ENCODE data around the gene DEPP1.

Gene DEPP1

DNA sequence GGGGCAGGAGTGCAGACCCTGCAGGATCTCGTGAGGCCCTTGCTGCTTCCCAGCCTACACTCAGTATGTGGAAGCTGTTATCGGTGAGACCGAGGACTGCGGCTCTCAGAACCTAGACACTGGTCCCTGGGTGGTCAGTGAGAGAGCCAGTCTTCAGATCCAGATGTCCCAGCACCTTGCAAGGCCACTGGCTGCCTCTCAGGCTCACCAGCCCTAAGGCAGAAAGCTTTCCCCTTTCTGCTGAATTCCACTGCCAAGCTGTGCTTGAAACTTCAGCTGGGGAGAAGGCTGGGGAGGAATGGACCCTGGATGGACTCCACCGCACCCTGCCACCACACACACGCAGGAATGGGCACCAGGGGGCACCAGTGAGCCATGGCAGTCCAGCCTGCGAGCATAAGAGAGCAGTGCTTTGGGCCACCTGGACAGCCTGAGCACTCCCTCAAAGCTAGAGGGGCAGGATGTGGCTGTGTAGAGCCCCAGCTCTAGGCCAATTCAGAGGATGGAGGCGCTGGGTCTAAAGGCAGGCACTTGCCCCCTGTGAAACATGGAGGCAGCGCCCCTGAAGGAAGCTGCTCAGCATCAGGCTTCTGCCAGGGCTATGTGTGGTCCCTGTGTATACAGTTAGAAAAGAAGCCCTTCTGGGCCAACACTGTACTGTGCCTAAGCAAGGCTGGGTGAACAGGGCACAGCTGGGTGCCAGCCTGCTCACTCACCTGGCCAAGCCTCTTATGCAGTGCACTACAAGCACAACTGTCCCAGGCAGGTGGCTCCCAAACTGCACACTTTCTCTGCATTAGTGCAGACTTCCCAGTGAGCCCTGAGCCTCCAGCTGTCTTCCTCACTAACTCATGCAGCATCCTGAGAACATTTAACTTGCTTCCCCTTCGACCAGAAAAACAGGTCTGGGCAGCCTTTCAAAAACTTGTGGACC is 45.8 kb downstream of the DEPP1 start:
- DNase-seq: peak in 13 of 14 donors; percentile 37 to 91 (median 78)

DNA sequence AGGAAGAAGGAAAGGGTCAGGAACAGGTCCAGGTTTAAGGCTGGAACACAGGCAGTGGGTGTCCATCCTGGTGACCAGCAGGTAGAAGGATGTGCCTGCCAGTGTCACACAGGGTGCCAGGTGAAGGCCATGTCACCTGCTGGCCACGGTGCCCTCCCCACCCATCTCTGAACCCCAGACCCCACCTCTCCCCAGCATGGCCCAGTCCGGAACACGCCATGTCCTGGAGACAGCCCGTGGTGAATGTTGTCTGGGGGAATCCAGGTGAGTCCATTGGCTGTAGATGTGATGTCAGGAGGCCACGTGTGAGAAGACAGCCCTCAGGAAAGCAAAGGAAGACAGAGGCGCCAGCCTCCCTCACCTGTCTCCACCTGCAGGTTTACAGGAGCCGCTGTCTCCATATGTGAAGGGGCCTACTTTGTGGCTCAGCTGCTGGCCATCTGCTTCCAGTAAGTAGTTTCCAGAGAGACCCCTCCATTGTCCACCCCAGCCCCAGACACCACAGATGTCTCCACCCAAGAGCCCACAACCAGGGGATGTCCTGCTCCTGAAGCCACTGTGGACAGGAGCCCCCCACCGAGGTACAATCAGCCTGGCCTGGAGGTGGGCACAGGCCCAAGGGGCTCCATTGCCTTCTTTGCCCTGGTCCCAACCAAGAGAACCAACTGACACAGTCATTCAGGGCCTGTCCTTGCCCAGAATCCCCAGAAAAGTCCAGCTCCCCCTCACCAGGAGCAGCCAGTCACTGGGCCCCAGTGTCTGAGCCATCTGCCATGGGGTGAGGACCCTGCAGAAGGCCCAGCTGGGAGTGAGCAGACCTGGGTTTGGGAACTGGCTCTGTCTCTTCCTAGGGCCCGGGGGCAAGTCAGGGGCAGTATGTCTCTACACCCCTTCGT is 46.7 kb downstream of the DEPP1 start:
- no peak for DNase-seq

DNA sequence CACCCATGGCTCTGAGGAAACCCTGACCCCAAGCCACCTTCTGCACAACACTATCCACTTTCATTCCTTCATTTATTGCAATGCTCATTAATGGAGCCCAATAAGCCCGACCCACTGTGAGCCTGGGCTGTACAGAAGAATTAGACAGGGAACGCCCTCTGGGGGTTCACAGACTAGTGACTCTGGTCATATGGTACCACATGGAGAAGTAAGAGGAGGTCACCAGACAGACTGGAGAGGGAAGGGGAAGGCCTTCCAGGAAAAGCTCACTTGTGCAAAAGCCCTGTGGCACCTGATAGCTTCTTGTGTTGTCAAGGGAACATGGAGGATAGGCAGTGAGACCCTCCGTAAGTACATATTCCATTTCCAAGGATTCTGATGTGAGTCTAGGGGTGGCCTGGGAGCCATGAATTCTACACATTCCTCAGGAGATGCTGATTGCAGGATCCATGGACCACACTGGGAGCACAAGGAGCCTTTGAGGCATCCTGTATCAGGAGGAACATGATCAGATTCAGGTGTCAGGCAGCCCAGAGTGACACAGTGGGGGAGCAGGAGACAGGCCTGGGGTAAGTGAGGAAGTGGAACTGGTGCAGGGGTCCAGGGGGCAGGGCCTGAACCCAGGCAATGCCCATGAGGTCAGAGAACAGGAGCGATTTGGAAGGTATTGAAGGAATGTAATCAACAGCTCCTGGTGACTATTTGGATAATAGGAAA is 47.5 kb downstream of the DEPP1 start:
- DNase-seq: no peak

DNA sequence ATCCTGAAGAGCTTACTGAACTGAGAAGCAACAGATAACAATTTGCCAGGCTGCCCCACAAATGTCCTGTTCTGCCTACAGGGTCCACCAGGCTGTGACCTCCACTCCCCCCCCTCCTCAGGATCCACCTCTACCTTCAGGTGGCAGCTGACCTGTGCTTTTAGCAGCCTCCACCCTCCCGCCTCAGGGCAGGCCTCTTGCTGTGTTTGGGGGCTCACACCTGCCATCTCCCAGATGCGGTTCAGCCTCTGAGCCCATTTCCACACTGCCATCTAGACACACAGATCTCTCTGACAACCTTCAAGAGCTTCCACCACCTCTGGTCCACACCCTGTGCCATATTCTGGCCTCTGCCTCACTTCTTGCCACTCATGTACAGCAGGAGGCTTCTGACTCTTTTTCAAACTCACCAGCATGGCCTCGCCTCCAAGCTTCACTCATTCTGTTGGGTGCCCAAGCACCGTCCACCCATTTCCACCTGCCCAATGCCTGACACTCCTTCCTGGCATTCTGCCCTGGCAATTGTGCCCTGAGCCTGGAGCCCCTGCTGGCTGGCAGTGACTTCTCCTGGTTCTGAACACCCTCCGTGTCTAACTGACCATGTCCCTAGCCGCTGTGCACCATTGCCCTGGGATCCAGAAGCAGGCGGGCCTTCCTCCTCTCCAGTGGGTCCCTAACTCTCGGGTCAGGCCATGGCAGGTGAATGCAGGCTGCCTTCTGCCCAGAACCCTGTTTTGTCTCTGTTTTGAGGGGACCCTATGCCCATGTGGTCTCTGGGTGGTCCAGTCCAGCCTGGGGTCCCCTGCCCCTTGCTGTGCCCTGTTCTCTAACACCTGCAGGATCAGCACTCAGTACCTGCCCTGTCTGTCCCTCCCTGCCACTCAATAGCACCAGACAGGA is 49.0 kb downstream of the DEPP1 start:
- no peak for DNase-seq

DNA sequence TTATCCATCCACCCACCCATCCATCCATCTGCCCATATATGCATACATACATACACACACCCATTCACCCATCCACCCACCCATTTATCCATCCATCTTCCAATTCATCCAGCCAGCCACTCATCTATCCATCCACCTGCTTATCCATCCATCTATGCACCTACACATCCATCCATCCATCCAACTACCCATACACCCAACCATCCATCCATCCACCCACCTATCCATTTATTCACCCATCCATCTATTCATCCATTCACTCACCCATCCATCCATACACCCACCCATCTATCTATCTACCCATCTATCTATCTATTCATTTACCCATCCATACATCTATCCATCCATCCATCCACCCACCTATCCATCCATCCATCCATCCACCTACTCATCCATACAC is 50.1 kb downstream of the DEPP1 start:
- no peak for DNase-seq

DNA sequence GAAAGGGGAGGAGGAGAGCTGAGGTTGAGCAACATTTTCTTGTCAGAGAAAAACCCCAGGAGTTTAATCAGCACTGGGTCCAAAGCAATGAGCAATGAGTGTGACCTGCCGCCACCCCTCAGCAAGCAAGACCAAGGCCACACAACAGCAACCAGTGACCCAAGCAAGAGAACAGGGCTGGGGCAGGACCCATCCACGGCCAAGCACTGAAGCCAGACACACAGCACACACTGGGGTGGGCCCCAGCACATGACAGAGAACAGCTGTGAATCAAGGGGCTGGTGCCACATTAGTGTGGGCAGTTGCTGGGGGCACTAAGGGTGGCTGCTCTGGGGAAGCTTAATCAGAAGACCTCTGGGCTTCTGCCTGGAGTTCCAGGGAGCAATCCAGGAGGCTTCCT is 51.3 kb downstream of the DEPP1 start:
- DNase-seq: no peak

DNA sequence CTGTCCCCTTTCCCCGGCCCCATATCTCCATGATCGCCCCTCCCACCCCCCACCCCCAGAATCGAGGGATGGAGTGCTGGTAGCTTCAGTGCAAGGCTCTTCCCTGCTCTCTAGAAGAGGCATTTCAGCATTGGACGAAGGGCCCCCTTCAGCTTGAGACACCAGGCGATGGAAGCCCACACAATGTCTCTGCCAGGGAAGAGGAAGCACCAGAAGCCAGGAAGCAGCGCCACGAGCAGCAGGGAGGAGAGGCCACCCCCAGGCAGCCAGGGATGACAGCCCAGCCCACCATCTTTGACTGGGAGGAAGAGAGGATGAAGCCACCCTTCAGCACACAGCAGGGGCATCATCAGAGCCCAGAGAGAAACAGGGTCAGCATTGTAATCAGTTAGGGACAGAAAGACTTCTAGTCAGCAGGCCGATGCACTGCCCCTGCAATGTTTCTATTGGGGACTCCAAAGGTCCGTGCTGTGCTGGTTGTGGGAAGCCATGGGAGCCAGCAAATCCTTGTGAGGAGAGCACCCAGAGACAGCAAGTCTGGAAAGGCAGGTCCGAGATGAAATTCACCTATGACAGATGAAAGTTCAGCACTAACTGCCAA is 51.8 kb downstream of the DEPP1 start:
- no peak for DNase-seq
